ENCODE measurements around the gene WFDC2. TPM values are rescaled to one million over a fixed set of nuclear protein-coding genes. Genes with fewer than 3 reads are reported as not detected.

WFDC2 gene
- total RNA-seq, 1 donor = not detected

- no peak overlapping the region for H3K4me3 ChIP-seq (ENCODE audit: low read depth, low read length)
- peak; percentile 63 for TF ChIP-seq CTCF (IDR thresholded peaks at IDR 0.05; ENCODE audit: insufficient read depth, low read depth, low read length)
- DNase-seq (ENCODE audit: low read depth) = peak; percentile 49
Observed at GRCh38 chr20:45450097-45450818, 19.3 kb upstream of the WFDC2 start.

DNA sequence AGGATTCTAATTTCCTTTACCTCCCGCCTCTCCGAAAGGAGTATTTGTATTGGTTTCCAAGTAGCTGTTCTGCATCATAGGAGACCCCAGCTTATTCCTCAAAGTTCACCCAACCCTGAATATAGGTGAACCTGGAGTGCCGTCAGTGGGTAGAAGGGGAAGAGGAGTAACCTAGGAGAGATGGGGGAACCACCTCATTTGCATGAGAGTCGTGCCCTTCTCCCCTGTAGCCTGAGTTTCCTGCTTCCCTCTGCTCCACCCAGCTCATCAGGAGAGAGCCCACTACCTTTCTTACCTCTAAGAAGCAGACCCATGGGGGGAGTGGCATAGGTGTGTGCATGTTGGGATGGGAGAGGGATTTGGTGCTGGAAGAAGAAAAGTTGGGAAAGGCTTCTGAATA lies 17.3 kb upstream of the WFDC2 start:
- no peak for DNase-seq (ENCODE audit: low read depth)
- TF ChIP-seq CTCF (IDR thresholded peaks at IDR 0.05; ENCODE audit: insufficient read depth, low read depth, low read length) = no peak
- H3K4me3 ChIP-seq (ENCODE audit: low read depth, low read length) = no peak overlapping the region

- no peak for DNase-seq (ENCODE audit: low read depth)
- TF ChIP-seq CTCF (IDR thresholded peaks at IDR 0.05; ENCODE audit: insufficient read depth, low read depth, low read length) = no peak
- H3K4me3 ChIP-seq (ENCODE audit: low read depth, low read length) = no peak overlapping the region
Observed at GRCh38 chr20:45452772-45453691, 16.5 kb upstream of the WFDC2 start.

GRCh38 chr20:45456632-45457031 lies 12.9 kb upstream of the WFDC2 start:
- TF ChIP-seq CTCF (IDR thresholded peaks at IDR 0.05; ENCODE audit: insufficient read depth, low read depth, low read length) = no peak
- H3K4me3 ChIP-seq (ENCODE audit: low read depth, low read length) = no peak overlapping the region
- no peak for DNase-seq (ENCODE audit: low read depth)

GRCh38 chr20:45459606-45460005 lies 9.9 kb upstream of the WFDC2 start:
- H3K4me3 ChIP-seq (ENCODE audit: low read depth, low read length) = no peak overlapping the region
- TF ChIP-seq CTCF (IDR thresholded peaks at IDR 0.05; ENCODE audit: insufficient read depth, low read depth, low read length) = peak; percentile 17
- DNase-seq (ENCODE audit: low read depth) = peak; percentile 34

- H3K4me3 ChIP-seq (ENCODE audit: low read depth, low read length) = no peak overlapping the region
- DNase-seq (ENCODE audit: low read depth) = no peak
- no peak for TF ChIP-seq CTCF (IDR thresholded peaks at IDR 0.05; ENCODE audit: insufficient read depth, low read depth, low read length)
Observed at GRCh38 chr20:45461225-45461624, 8.3 kb upstream of the WFDC2 start.
